ENCODE results near the gene SRCAP.

DNA sequence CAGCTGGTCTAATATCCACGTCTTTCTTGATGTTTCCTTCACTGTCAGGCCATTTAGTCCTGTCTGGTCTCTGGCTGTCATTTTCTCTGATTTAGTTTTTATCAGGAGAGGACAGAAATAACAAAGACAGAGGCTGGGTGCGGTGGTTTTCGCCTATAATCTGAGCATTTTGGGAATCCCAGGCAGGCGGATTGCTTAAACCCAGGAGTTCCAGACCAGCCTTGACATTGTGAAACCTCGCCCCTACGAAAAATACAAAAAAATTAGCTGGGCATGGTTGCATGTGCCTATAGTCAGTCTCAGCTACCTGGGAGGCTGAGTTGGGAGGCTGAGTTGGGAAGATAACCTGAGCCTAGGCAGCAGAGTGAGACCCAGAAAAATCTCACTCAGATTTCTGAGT, 7.1 kb downstream of the SRCAP start:
- TF ChIP-seq, protein P1, sequence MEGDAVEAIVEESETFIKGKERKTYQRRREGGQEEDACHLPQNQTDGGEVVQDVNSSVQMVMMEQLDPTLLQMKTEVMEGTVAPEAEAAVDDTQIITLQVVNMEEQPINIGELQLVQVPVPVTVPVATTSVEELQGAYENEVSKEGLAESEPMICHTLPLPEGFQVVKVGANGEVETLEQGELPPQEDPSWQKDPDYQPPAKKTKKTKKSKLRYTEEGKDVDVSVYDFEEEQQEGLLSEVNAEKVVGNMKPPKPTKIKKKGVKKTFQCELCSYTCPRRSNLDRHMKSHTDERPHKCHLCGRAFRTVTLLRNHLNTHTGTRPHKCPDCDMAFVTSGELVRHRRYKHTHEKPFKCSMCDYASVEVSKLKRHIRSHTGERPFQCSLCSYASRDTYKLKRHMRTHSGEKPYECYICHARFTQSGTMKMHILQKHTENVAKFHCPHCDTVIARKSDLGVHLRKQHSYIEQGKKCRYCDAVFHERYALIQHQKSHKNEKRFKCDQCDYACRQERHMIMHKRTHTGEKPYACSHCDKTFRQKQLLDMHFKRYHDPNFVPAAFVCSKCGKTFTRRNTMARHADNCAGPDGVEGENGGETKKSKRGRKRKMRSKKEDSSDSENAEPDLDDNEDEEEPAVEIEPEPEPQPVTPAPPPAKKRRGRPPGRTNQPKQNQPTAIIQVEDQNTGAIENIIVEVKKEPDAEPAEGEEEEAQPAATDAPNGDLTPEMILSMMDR (IDR thresholded peaks at IDR 0.05) = no peak
- no peak for TF ChIP-seq EZH2phosphoT487 (IDR thresholded peaks at IDR 0.05)
- TF ChIP-seq EZH2 (IDR thresholded peaks at IDR 0.05) = no peak

Measured in neural progenitor cell (in vitro differentiated cells).